ENCODE data around the gene ICAM3.

DNA sequence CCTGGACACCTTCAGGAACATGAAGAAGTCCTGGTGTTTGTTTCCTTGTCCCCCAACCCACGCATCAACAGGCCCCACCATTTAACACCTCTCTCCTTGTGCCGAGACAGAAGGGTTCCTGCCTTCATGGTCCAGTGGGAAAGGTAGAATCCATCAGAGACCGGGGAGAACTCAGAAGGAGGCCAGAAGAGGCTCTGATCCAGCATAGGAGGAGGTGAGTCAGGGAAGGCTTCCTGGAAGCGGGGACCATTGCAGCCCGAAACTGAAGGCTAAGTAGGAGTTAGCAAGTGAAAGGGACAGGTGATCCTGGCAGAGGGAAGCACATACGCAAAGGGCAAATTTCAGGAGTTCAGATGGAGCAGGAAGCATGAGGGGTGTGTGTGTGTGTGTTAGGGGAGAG is 484 bp downstream of the ICAM3 start:
- TF ChIP-seq EZH2 (IDR thresholded peaks at IDR 0.05; ENCODE audit: insufficient read depth, poor library complexity, severe bottlenecking) (no peak), EZH2phosphoT487 (IDR thresholded peaks at IDR 0.05; ENCODE audit: insufficient read depth, low read depth) (no peak)
